Skin epidermis (tissue), 12 donors: ENCODE measurements around the gene PLAAT4.

Source experiments
- H3K27ac ChIP-seq, 21 experiments: fragments of 200-600 bp; sonication (generic) in 11 of 21; one replicate each; pipeline ENCODE4 v1.5.0; 2020; ENCODE audit warnings: mild to moderate bottlenecking in 3 of 21, inconsistent platforms in 2 of 21, moderate library complexity in 2 of 21
- H3K4me3 ChIP-seq, 7 experiments: fragments of 200-600 bp; sonication (generic) in 2 of 7; one replicate each; pipeline ENCODE4 v1.5.0; 2020; ENCODE audit warnings: inconsistent platforms in 2 of 7, mild to moderate bottlenecking in 2 of 7, moderate library complexity in 1 of 7

Gene PLAAT4, protein sequence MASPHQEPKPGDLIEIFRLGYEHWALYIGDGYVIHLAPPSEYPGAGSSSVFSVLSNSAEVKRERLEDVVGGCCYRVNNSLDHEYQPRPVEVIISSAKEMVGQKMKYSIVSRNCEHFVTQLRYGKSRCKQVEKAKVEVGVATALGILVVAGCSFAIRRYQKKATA

DNA sequence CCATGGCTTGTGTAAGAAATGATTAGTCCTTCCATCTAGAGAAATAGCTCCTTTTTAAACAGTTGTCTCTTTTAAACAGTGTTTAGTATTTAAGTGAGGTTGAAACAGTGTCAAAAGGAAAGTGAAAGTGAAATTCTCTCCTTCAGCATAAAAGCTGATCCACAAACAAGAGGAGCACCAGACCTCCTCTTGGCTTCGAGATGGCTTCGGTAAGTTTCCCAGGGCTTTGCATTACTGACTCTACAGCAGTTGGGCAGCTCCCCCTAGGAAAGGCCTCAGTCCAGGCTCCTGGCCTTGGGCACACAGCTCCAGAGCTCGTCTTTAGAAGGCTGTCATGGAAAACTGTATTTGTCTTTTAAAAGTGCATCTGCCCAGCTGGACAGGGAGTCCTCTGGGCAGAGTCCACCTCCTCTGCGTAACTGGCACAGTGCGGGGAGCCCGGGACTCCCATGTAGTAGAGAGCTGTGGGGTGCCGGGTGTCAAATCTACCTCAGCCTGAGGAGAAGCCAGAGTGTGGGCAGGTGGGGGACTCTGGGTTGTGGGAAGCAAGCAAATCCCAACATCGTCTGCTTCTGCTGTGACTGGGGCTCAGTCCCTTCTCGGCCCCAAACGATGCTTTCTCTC is at the start of gene PLAAT4:
TSS of gene PLAAT4 (plus strand) at position 140 of the 624 bp plus-strand sequence. CDS start at position 201, 61 bp downstream.
- peak within 1 kb of the TSS; percentile 20 to 49 (median 30) for H3K4me3 ChIP-seq
- H3K27ac ChIP-seq, result peak within 1 kb of the TSS; percentile 6 to 90 (median 74)

DNA sequence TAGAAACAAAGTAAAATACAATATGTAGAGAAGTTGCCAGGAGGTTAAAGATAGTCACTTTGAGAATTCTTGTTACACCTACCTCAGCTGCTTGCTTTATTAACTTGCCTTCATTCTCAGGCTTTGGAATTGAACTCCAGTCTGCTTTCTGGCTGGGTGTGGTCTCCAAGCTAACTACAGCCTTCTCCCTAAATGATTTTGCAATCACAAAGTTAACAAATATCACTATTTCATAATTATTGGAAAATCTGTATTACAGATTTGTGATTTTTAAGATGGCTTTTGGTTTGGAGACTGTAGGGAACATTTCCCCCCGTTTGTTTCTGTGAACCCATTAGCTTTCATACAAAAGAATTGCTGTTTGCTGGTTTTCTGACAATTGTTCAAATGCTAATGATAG is 47.8 kb upstream of the PLAAT4 start:
- Histone ChIP-seq H3K4me3 (no peak overlapping the region), H3K27ac (peak overlapping the region in 1 of 21 experiments; percentile 11)

DNA sequence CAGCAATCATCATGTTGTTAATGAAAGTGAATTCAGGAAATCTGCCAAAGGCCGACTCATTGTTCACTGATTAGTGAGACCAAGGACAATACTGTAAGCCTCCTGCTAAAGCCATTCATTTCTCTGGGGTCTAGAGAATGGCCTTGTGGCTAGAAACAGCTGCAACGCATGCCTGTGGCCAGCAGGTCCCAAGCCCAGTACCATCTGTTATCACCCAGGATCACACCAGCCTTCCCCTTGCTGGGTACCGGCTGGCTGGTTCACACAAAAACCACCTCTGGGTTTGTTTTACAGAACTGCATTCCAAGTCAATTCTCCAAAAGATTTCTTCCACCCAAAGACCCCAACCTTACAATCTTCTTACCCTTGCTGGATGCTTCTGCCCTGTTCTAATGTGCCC is 46.7 kb upstream of the PLAAT4 start:
- H3K27ac ChIP-seq, result peak overlapping the region in 2 of 21 experiments; percentile 13 to 59
- H3K4me3 ChIP-seq, result no peak overlapping the region

DNA sequence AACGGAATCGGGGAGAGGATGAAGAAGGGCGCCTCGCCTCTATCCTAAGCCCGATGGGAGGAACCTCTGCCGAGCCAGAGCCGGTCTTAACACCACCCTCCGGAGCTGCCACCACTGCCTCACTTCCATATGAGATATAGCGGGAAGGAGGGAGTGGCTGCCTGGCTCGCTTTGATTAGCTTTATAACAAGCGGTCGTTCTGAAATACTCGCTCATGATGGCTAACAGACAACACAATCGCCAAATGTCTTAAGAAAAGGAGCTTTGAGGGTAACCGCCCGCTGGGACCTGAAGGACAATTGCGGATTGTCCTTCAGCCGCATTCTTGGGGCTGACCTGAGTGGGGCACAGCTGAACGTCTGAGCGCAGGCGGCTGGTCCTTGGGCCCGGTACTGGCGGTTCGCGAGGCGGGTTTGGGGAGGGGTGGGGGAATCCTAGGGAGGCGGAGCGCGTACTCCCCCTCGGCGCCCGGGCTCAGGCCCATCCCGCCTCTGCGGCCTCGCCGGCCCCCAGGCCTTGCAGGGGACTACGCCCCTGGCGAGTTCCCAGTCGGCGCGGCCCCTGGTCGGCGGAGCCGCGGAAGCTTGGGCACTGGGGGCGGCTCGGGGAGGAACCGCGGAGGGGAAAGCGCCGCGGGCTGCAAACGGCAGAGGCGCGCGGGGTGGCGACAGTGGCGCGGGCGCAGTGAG is 45.9 kb upstream of the PLAAT4 start, which contains the start of gene PLAAT5:
TSS of gene PLAAT5 (minus strand) at position 617 of the 689 bp plus-strand sequence. CDS start at position 484, 133 bp downstream.
- H3K4me3 ChIP-seq, result peak within 1 kb of the TSS; percentile 18 to 55 (median 28)
- H3K27ac ChIP-seq, result peak within 1 kb of the TSS in 9 of 21 experiments; percentile 19 to 66 (median 59)

DNA sequence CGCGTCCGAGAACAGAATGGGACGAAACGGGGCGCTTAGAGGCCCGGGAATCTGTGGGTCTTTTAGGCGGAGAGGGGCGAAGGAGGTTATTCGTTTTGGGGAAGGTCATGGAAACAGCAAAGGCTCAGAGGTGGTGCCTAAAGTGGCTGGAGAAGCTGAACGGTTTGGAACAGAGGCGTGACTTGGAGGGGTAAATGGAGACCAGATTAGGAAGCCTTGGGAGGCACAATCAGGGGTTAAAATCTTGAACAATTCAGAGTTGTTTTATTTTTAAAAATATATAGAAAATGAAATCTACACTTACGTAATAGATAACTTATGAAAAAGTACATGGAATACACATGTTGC is 45.4 kb upstream of the PLAAT4 start:
- peak overlapping the region; percentile 18 to 55 (median 28) for H3K4me3 ChIP-seq
- H3K27ac ChIP-seq, result peak overlapping the region in 9 of 21 experiments; percentile 19 to 66 (median 59)

DNA sequence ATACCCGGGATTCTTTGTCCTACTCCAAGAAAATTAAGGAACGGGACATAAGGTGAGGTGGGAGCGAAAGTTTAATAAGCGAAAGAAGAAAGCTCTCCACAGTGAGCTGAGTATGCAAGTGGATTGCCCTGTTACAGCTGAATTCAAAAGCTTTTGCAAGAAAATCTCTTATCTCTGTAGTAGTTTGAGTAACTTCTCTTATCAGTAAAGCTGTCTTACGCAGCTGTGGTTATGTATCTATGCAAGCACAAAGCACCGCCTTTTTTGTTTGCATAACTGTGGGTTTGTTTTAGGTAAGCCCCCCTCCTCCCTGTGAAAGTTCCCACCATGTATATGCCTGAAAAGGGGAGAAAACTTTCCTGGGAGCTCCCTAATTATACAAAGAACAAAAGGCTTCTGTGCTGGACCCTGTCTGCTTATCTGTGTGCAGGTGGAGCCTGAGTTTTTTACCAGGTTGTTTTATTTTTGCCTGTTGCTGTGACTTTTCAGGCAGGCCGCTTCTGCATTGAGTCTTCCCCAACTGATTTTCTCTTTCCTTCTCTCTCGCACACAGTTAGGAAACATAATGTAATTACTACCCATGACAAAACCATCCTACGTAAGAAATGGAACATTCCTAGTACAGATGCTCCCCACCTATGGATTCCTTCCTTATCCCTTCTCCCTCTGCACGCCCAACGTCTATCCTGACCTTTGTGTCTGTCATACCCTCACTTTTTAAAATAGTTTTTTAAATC is 44.8 kb upstream of the PLAAT4 start:
- Histone ChIP-seq H3K4me3 (peak overlapping the region in 2 of 7 experiments; percentile 43 to 55), H3K27ac (peak overlapping the region in 1 of 21 experiments; percentile 19)

DNA sequence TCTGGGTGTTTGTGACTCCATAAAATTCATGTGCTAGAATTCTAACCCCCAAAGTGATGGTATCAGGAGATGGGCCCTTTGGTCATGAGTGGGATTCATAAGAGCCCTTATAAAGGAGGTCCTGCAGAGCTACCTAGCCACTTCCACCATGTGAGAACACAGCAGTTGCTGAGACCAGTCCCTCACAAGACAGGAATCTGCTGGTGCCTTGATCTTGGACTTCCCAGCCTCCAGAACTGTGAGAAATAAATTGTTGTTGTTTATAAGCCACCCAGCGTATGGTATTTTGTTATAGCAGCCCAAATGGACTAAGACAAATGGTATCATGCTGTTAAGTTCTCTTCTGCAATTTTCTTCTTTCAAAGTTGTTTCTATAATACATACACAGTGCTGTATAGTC is 44.2 kb upstream of the PLAAT4 start:
- Histone ChIP-seq H3K27ac (no peak overlapping the region), H3K4me3 (no peak overlapping the region)

DNA sequence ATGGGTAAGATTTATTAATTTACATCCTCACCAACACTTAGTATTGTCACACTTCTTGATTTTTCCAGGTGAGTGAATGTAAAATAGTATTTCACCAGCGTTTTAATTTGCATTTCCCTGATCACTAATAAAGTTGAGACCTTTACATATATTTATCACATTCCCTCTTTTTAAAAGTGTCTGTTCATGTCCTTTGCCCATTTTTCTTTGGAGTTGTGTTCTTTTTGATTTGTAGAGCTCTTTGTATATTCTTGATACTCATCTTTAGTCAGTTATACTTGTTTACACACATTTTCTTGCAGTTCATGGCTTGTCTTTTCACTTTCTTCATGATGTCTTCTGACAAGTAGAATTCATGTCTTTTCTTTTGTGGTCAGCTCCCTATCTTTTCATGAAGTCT is 43.5 kb upstream of the PLAAT4 start:
- Histone ChIP-seq H3K4me3 (no peak overlapping the region), H3K27ac (no peak overlapping the region)

DNA sequence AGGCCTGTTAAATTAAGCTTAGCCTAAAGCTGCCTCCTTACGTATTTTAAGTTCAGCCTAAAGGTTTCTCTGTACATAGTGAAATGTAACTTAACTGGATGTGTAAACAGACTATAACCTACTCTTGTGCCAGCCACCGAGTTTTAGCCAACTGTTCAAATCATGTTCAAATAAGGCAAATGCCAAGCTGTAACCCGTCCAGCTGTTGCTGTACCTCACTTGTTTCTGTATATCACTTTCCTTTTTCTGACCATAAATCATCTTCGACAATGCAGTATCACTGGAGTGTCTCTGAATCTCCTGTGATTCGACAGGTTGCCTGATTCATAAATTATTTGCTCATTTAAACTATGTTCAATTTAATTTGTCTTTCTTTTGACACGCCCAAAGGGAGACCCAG is 41.6 kb upstream of the PLAAT4 start:
- Histone ChIP-seq H3K27ac (no peak overlapping the region), H3K4me3 (no peak overlapping the region)

DNA sequence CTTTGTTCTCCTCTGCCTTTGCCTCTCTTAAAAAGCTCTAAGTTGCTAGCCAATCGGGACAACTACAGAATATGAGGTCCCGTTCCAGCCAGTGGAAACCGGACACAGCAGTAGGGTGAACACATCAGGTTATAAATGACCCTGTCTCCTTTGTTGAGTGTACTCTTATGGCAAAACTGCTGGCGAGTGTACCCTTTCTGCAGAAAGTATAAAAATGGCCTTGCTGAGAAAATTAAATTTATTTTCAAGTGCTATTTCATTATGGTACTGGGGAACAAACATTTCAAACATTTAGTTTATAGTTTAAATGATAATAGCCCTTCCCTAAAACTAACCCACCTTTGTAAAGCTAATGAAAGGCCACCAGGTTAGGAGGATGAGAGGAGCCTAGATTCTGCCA is 36.7 kb upstream of the PLAAT4 start:
- H3K4me3 ChIP-seq, result no peak overlapping the region
- H3K27ac ChIP-seq, result no peak overlapping the region

DNA sequence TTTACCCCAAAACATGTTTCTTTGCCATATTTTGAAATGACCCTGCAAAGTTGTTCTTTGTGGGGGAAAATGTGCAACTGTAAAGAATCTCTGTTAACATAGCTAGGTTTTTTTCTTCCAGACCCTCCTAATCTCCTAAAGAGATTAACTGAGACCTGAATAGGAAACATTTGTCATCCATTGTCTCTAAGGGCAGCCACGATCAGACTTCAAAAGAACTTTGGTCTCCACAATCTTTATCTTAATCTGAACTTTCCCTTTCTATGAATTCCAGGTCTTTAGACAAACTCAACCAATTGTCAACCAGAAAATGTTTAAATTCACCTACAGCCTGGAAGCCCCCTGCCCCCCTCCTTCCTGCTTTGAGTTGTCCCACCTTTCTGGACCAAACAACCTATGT is 35.4 kb upstream of the PLAAT4 start:
- Histone ChIP-seq H3K4me3 (no peak overlapping the region), H3K27ac (no peak overlapping the region)

DNA sequence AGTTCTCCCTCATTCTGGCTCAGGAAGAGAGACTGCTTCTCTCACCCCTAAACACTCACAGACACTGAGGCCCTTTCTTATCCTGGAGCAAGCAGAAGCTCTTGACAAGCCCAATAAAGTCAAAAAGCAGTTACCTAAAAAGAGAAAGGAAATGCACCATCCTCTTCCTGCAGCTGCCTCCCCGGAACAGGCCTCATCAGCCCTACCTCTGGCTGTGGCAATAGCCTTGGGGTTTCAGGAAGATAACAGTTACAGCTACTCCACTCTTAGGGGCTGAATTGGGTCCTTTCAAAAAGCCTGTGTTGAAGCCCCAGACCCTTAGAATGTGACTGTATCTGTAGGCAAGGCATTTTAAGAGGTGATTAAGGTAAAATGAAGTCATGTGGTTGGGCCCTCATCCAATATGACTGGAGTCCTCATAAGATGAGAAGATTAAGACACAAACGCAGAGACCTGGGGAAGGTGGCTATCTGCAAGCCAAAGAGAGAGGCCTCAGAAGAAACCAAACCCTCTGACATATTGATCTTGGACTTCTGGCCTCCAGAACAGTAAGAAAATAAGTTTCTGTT is 34.3 kb upstream of the PLAAT4 start:
- H3K4me3 ChIP-seq, result no peak overlapping the region
- H3K27ac ChIP-seq, result no peak overlapping the region

DNA sequence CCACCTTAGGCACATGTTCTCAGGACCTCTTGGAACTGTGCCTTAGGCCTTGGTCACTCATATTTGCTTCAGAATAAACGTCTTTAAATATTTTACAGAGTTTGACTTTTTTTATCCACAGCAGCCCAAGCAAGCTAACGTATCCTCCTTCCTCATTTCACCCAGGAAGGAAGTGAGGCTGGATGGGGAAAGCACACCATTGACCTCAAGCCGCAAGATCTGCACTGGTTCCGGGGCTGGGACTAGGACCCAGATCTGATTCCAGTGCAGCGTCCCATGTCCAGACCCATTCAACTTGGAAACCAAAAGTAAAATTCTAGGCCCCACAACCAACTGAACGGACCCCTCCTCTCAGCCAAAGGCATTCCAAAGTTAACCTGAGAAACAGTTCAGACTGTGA is 33.1 kb upstream of the PLAAT4 start:
- Histone ChIP-seq H3K27ac (no peak overlapping the region), H3K4me3 (no peak overlapping the region)

DNA sequence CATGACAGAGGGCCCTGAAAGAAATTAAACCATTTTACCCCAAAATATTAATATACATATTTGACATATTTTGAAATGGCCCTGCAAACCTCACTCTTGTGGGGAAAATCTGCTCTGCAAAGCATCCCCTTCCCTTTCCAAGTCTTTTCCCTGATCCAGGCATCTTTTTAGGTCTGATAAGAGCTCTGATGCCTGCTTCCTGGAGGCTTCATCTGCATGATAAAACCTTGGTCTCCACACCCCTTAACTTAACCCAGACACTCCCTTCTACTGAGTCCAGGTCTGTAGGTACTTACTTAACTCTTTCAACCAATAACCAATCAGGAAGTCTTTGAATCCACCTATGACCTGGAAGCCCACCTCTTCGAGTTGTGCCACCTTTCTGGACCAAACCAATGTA is 32.6 kb upstream of the PLAAT4 start:
- Histone ChIP-seq H3K27ac (no peak overlapping the region), H3K4me3 (no peak overlapping the region)

DNA sequence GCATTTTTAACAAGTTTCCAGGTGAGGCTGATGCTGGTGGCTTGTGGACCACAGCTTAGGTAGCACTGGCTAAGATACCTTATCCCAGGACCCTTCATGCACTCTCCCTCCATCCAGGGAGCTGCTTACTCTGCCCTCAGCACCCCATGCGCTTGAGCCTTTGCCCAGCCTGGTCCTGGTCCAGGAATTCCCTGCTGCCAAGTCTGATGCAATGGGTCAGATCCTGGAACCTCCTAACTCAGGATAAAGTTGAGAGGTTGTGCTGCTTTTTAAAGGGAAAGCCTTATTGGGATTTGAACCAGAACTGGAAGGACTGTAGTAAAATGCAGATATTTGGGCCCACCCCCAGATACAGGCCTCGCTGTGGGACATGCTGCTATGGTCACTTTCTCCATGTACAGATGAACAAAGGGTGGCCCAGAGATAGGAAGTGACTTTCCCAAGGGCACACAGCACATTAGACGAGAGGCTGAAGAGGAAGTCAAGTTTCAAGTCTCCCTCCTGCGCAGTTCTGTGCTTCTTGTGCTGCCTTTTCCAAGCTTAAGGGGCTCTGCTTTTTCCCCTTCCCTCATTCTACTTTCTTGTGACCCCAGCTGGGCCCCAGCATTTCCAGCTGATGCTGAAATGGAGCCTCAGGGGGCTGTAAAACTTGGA is 31.5 kb upstream of the PLAAT4 start:
- Histone ChIP-seq H3K27ac (no peak overlapping the region), H3K4me3 (no peak overlapping the region)

DNA sequence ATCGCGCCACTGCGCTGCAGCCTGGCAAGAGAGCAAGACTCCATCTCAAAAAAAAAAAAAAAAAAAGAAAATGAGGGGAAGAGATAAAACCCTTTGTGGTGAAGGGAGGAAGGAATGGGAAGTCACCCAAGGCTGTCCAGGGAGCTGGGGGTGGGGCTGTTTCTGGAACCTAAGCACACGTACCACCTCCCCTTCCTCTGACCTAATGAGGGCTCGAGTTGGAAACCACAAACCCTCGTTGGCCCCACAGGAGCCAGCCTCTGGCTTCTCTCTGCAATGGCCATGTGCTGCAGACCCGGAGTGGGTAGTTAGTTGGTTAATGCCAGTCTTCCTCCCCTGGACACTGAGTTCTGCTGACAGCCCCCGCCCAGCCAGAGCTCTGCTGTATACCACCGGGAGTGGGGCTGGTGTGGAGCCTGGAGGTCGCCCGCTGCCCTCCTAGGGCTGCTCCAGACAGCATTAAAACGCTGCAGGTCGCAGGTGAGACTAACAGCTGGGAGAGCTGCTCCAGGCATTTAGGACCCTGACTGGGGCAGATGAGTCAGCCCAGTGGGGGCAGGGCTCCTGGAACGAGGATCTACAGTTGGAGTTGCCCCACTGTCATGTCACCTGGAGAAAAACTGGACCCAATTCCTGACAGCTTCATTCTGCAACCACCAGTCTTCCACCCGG is 30.6 kb upstream of the PLAAT4 start, which contains the start of gene LGALS12:
TSS of gene LGALS12 (plus strand) at position 228 of the 672 bp plus-strand sequence. CDS start at position 603, 375 bp downstream.
- Histone ChIP-seq H3K4me3 (no peak within 1 kb of the TSS), H3K27ac (peak within 1 kb of the TSS in 1 of 21 experiments; percentile 21)

DNA sequence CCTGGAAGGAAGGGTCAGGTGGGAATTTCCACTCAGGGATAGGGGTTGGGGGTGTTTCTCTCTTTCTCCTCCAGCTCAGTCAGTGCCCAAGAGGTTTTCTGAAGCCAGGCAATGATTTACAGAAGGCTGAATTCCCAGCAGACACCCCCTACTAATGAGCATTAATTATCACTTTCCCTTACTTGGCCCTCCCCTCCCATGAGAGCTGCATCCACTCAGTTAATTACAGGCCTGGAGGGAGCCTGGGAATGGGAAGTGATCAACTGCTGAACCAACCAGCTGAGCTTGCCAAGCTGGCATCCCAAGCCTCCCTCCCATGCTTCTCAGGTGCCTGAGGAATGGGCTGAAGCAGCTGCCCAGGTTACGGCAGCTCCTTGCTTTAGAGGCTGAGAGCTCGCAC is 29.7 kb upstream of the PLAAT4 start:
- no peak overlapping the region for H3K4me3 ChIP-seq
- H3K27ac ChIP-seq, result no peak overlapping the region

DNA sequence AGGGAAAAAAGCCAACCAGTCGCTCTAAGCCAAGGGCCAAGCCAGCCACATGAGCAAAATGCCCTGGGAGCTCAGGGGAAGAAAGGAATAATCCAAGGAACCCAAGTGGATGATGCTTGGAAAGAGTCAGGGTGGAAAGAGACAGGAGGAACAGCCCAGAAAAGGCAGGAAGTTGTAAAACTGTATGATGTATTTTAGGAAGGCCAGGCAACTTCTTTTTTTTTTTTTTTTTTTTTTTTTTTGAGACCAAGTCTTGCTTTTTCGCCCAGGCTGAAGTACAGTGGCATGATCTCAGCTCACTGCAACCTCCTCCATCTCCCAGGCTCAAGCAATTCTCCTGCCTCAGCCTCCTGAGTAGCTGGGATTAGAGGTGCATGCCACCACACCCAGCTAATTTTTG is 29.1 kb upstream of the PLAAT4 start:
- Histone ChIP-seq H3K4me3 (no peak overlapping the region), H3K27ac (no peak overlapping the region)

DNA sequence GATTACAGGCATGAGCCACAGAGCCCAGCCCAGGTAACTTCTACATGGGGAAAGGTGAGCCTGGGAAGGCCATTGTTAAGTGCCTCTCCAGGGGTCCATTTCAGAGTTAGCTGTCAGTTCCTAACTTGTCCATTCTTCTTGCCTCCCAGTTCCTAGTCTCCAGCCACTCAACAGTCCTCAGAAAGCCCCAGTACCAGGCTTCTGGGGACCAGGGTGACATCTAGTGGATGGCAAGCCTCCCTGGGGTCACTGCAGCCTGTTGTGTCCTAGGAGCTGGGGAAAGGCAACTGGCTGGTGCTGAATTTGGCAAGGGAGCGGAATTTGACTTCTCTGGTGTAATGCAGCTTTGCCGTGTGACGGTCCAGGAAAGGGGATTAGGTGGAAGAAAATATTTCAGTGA is 28.6 kb upstream of the PLAAT4 start:
- Histone ChIP-seq H3K4me3 (no peak overlapping the region), H3K27ac (no peak overlapping the region)
